IPS-NIHi7 (cell line): Measurements from ENCODE around the gene LRRC26.
A peak's percentile ranks its signal among the peaks of the same experiment; 100 is the strongest.

Source experiments
- DNase-seq: peaks from one replicate; pipeline ENCODE4 v3.0.0; 2012; ENCODE audit warnings: mixed read lengths; ENCODE audit errors: extremely low spot score

Gene LRRC26

GRCh38 chr9:137168573-137168903 lies 1.3 kb downstream of the LRRC26 start:
- no peak for DNase-seq

- peak; percentile 42 for DNase-seq
These were observed 1.9 kb downstream of the LRRC26 start for GRCh38 chr9:137167747-137168572.

- no peak for DNase-seq
These were observed 2.5 kb downstream of the LRRC26 start for GRCh38 chr9:137167277-137167746.

- DNase-seq, result no peak
These were observed 3.2 kb downstream of the LRRC26 start for GRCh38 chr9:137166380-137167229.

GRCh38 chr9:137165250-137165836 lies 4.5 kb downstream of the LRRC26 start:
- DNase-seq, result no peak

GRCh38 chr9:137164370-137165249 lies 5.2 kb downstream of the LRRC26 start:
- DNase-seq, result no peak

GRCh38 chr9:137163805-137164204 lies 6.0 kb downstream of the LRRC26 start:
- no peak for DNase-seq

GRCh38 chr9:137163365-137163715 lies 6.5 kb downstream of the LRRC26 start:
- DNase-seq, result peak; percentile 44

GRCh38 chr9:137162505-137163364 lies 7.1 kb downstream of the LRRC26 start:
- DNase-seq, result peak; percentile 59

GRCh38 chr9:137161558-137162486 lies 8.0 kb downstream of the LRRC26 start:
- peak; percentile 80 for DNase-seq

- no peak for DNase-seq
These were observed 8.9 kb downstream of the LRRC26 start for GRCh38 chr9:137160716-137161557.

GRCh38 chr9:137160054-137160425 lies 9.8 kb downstream of the LRRC26 start:
- DNase-seq, result no peak

- DNase-seq, result no peak
These were observed 10.5 kb downstream of the LRRC26 start for GRCh38 chr9:137159105-137160053.

- DNase-seq, result no peak
These were observed 11.2 kb downstream of the LRRC26 start for GRCh38 chr9:137158625-137159024.

- DNase-seq, result no peak
These were observed 12.0 kb downstream of the LRRC26 start for GRCh38 chr9:137157618-137158415.

GRCh38 chr9:137156567-137157375 lies 13.1 kb downstream of the LRRC26 start:
- peak; percentile 73 for DNase-seq
